ENCODE data around the gene GPR85.

- TF ChIP-seq POLR2A (IDR thresholded peaks at IDR 0.05), result no peak
- TF ChIP-seq, protein P1, sequence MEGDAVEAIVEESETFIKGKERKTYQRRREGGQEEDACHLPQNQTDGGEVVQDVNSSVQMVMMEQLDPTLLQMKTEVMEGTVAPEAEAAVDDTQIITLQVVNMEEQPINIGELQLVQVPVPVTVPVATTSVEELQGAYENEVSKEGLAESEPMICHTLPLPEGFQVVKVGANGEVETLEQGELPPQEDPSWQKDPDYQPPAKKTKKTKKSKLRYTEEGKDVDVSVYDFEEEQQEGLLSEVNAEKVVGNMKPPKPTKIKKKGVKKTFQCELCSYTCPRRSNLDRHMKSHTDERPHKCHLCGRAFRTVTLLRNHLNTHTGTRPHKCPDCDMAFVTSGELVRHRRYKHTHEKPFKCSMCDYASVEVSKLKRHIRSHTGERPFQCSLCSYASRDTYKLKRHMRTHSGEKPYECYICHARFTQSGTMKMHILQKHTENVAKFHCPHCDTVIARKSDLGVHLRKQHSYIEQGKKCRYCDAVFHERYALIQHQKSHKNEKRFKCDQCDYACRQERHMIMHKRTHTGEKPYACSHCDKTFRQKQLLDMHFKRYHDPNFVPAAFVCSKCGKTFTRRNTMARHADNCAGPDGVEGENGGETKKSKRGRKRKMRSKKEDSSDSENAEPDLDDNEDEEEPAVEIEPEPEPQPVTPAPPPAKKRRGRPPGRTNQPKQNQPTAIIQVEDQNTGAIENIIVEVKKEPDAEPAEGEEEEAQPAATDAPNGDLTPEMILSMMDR (IDR thresholded peaks at IDR 0.05), result no peak
These were observed 52.7 kb downstream of the GPR85 start for GRCh38 chr7:113033959-113034358.

Measured in testis (tissue), 2 donors.